ENCODE results near the gene NRG2.

NRG2 gene

DNA sequence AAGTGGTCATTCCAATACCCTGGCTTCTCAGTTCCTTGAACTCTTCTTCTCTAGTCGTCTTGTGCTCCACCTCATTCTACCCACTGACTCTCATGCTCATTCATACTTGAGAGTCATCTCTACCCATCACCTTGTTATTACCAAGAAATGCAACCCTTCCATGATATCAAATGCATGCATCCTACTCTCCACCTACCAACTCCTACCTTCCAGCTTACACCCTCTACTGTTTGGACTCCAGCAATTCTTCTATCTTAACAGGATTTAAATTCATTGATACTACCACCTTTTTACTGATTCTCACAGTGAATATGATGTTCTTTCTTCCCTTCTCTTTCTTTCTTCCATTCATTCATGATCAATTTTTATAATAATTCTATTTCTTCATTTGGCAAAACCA, 30.7 kb downstream of the NRG2 start:
- no peaks in the 10 kb centered on the region for H3K27me3 ChIP-seq (ENCODE audit: low read length)

DNA sequence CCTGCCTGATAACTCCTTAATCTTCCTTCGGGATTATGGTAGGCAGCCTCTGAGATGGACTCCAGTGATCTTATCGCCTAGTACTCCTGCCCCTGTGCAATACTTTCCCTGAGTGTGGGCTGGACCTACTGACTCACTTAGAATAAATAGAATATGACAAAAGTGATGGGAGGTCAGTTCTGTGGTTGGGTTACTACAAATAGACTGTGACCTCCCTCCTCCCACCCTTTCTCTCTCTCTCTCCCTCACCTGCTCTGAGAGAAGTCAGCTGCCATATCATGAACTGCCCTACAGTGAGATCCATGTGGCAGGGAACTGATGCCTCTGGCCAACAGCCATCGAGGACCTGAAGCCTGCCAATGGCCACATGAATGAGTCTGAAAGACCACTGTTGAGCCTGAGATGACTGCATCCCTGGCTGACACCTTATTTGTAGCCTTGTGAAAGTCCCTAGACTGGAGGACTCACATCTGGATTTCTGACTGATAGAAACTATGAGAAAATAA, 31.7 kb downstream of the NRG2 start:
- TF ChIP-seq, protein P1, sequence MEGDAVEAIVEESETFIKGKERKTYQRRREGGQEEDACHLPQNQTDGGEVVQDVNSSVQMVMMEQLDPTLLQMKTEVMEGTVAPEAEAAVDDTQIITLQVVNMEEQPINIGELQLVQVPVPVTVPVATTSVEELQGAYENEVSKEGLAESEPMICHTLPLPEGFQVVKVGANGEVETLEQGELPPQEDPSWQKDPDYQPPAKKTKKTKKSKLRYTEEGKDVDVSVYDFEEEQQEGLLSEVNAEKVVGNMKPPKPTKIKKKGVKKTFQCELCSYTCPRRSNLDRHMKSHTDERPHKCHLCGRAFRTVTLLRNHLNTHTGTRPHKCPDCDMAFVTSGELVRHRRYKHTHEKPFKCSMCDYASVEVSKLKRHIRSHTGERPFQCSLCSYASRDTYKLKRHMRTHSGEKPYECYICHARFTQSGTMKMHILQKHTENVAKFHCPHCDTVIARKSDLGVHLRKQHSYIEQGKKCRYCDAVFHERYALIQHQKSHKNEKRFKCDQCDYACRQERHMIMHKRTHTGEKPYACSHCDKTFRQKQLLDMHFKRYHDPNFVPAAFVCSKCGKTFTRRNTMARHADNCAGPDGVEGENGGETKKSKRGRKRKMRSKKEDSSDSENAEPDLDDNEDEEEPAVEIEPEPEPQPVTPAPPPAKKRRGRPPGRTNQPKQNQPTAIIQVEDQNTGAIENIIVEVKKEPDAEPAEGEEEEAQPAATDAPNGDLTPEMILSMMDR (IDR thresholded peaks at IDR 0.05; ENCODE audit: insufficient read depth, low read length, poor library complexity, severe bottlenecking) = no peak
- no peak for TF ChIP-seq EZH2phosphoT487 (conservative IDR thresholded peaks at IDR 0.05; ENCODE audit: low read length)
- no peak overlapping the region for H3K4me2 ChIP-seq (ENCODE audit: low read depth, low read length, poor library complexity, severe bottlenecking)
- H3K79me2 ChIP-seq (ENCODE audit: insufficient read depth, low read length) = no peaks in the 10 kb centered on the region
- no peak overlapping the region for H2AFZ ChIP-seq (ENCODE audit: low read depth, low read length, severe bottlenecking)
- H3K9me3 ChIP-seq (ENCODE audit: insufficient read depth, low read length) = no peaks in the 10 kb centered on the region
- H3K4me3 ChIP-seq (ENCODE audit: insufficient read depth, low read length, poor library complexity, severe bottlenecking) = no peak overlapping the region
- H4K20me1 ChIP-seq (ENCODE audit: low read depth, low read length) = no peaks in the 10 kb centered on the region
- no peaks in the 10 kb centered on the region for H3K27me3 ChIP-seq (ENCODE audit: low read length)
- H3K9me2 ChIP-seq (replicated peaks; ENCODE audit: insufficient read depth, low read length) = no peaks in the 10 kb centered on the region
- no peaks in the 10 kb centered on the region for H3K36me3 ChIP-seq (ENCODE audit: low read length)
- H3K9ac ChIP-seq (ENCODE audit: low read length) = no peak overlapping the region
- no peak overlapping the region for H3K27ac ChIP-seq (ENCODE audit: low read depth, low read length)
- no peaks in the 10 kb centered on the region for H3F3A ChIP-seq (ENCODE audit: insufficient read depth)

More for the DNA sequence above, 30.7 kb downstream of the NRG2 start:
- H3K27ac ChIP-seq (ENCODE audit: low read depth, low read length) = no peak overlapping the region
- no peak overlapping the region for H3K4me2 ChIP-seq (ENCODE audit: low read depth, low read length, poor library complexity, severe bottlenecking)
- no peaks in the 10 kb centered on the region for H3K9me2 ChIP-seq (replicated peaks; ENCODE audit: insufficient read depth, low read length)
- no peaks in the 10 kb centered on the region for H3K36me3 ChIP-seq (ENCODE audit: low read length)
- H4K20me1 ChIP-seq (ENCODE audit: low read depth, low read length) = no peaks in the 10 kb centered on the region
- H3F3A ChIP-seq (ENCODE audit: insufficient read depth) = no peaks in the 10 kb centered on the region
- H3K9me3 ChIP-seq (ENCODE audit: insufficient read depth, low read length) = no peaks in the 10 kb centered on the region
- no peak overlapping the region for H3K4me3 ChIP-seq (ENCODE audit: insufficient read depth, low read length, poor library complexity, severe bottlenecking)
- H2AFZ ChIP-seq (ENCODE audit: low read depth, low read length, severe bottlenecking) = no peak overlapping the region
- H3K9ac ChIP-seq (ENCODE audit: low read length) = no peak overlapping the region
- H3K79me2 ChIP-seq (ENCODE audit: insufficient read depth, low read length) = no peaks in the 10 kb centered on the region
- no peak for TF ChIP-seq EZH2phosphoT487 (conservative IDR thresholded peaks at IDR 0.05; ENCODE audit: low read length)
- TF ChIP-seq, protein P1 (IDR thresholded peaks at IDR 0.05; ENCODE audit: insufficient read depth, low read length, poor library complexity, severe bottlenecking) = no peak

DNA sequence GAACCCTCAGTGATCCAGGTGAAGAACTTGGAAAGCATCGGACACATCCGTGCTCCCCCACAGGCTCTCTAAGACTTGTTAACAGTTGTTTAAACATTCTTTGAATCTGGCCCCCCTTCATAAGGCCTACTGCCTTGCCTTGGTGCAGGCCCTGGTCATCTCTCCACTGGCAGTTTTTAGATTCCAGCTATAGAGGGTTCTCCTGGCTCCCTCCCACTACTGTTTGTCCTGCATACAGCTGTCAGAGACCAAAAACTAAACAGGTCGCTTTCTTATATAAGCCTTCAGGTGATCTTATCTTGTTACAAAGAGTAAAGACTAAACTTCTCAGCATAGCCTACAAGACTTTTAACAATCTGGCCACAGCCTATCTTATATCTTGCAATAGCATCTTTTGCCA, 32.3 kb downstream of the NRG2 start:
- no peak overlapping the region for H3K27ac ChIP-seq (ENCODE audit: low read depth, low read length)
- no peak overlapping the region for H2AFZ ChIP-seq (ENCODE audit: low read depth, low read length, severe bottlenecking)
- H3K79me2 ChIP-seq (ENCODE audit: insufficient read depth, low read length) = no peaks in the 10 kb centered on the region
- H3K9me2 ChIP-seq (replicated peaks; ENCODE audit: insufficient read depth, low read length) = no peaks in the 10 kb centered on the region
- no peak overlapping the region for H3K4me2 ChIP-seq (ENCODE audit: low read depth, low read length, poor library complexity, severe bottlenecking)
- no peaks in the 10 kb centered on the region for H4K20me1 ChIP-seq (ENCODE audit: low read depth, low read length)
- no peak overlapping the region for H3K4me3 ChIP-seq (ENCODE audit: insufficient read depth, low read length, poor library complexity, severe bottlenecking)
- no peaks in the 10 kb centered on the region for H3K36me3 ChIP-seq (ENCODE audit: low read length)
- TF ChIP-seq EZH2phosphoT487 (conservative IDR thresholded peaks at IDR 0.05; ENCODE audit: low read length) = no peak
- TF ChIP-seq, protein P1 (IDR thresholded peaks at IDR 0.05; ENCODE audit: insufficient read depth, low read length, poor library complexity, severe bottlenecking) = no peak
- no peak overlapping the region for H3K9ac ChIP-seq (ENCODE audit: low read length)
- no peaks in the 10 kb centered on the region for H3K9me3 ChIP-seq (ENCODE audit: insufficient read depth, low read length)
- no peaks in the 10 kb centered on the region for H3F3A ChIP-seq (ENCODE audit: insufficient read depth)
- H3K27me3 ChIP-seq (ENCODE audit: low read length) = no peaks in the 10 kb centered on the region
